ENCODE results near the gene ARNT2. TPM values are rescaled to one million over a fixed set of nuclear protein-coding genes. Genes with fewer than 3 reads are reported as not detected.

Gene ARNT2
- total RNA-seq, 1 donor from 2014 or later, result not detected

DNA sequence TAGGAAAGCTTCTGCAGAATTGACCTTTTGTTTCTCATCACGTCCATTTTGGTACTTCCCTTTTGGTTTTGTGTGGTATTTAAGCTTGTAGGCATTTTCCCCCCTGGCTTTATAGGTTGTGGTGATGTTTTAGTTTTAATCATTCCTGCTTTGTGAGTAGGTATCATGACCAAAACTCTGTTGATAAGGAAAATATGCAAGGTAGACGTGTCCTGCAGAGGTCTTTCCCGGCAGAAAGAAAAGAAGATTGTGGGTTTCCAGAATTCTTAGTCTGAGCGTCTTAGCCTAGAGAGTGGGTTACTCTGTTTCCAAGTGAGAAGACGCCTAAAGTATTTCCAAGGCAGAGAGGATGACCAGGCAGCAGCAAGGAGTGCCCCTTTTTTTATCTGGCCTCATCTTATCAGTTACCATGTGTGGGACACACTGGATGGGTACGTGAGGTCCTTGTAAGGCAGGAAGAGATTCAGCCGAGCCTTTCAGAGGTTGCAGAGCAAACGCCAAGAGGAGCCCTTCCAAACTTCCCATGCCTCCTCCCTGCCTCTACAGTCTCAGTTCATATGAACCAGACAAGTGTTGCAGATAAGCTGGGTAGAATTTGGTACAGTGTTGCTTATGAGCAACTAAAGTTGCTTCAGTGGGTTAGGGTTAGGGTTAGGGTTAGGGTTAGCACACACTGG, 58.8 kb downstream of the ARNT2 start:
- intact Hi-C loops (cut with micrococcal nuclease), result no loop called here

DNA sequence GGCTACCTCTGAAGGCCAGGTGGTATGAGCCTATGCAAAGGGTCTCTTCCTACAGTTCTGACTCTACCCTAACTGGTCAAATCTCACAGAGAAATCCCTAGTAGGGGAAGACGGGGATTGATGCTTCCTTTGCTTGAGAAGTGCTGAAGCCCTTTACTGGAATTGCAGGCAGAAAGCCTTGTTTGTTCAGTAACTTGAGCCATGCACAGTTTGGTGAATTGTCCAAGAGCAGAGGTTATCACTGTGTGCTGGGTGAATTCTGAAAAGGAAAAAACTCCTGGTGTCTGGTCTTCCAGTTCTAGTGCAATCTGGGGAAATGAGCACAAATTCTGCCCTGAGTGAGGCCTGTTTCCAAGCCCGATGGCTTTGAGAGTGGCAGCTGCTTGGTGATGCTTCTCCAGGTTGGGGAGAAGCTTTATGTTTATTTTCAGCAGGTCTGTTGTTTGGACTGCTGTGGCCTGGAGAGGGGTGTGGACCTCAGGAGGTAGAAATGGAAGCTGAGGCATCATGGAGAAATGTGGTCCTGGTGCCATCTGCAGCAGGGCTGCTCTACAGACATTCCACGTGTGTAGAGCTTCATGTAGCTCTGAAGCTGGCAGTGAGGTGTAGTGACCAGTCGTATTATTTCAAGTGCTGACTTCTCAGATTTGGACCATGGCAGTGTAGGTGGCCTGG, 60.9 kb downstream of the ARNT2 start:
- intact Hi-C loops (cut with micrococcal nuclease), result no loop called here

DNA sequence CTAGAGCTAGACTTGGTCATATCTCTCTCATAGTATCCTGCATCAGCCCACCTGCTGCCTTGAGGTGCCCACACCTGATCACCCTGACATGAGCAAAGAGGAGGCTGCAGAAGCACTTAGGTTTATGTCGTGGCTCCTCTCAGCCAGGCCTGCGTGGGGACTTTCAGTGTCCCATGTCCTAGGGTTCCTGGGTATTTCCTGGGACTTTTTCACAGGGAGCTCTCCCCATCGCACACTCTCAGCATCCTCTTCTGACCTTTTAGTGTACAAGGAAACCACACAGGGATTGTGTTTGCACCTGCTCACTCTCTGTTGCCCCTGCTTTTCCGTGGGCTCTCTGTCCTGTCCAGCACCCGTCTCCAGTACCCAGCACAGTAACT, 61.4 kb downstream of the ARNT2 start:
- intact Hi-C loops (cut with micrococcal nuclease), result no loop called here

DNA sequence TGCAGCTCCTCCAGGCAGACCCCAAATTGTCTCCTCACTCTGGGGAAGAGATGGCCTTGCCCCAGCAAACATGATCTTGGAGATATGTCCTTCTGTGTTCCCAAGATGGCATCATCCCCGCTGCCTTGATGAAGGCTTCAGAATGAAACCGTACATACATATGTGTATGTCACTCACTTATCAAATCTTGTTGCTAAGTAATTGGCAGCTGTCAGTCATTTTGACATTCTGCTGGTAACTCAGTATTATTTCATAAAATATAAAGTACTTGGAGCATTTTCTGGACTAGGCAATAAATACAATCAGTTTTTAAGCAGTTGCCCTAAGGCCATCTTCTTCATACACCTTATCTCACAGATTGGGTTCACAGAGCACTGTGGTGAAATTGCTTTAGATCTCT, 62.4 kb downstream of the ARNT2 start:
- intact Hi-C loops (cut with micrococcal nuclease), result no loop called here

DNA sequence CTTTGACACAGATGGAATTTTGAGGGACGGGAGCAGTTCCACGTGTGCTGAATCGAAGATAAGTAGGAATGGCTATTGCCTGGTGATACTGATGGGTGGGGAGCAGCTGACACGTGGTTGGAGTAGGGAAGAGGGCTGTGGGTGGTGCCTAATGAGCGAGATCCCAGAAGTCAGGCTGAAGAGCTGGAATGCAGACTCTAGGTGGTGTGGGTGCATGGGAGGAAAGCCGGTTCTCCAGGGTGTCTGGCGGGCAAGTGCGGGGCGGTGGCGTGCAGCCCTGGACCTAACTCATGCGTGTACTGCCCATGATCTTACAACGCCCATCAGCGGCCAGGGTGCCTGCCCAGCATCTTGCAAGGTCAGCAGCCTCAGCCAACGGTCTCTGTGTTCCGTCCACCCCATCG, 63.1 kb downstream of the ARNT2 start:
- intact Hi-C loops (cut with micrococcal nuclease), result no loop called here

DNA sequence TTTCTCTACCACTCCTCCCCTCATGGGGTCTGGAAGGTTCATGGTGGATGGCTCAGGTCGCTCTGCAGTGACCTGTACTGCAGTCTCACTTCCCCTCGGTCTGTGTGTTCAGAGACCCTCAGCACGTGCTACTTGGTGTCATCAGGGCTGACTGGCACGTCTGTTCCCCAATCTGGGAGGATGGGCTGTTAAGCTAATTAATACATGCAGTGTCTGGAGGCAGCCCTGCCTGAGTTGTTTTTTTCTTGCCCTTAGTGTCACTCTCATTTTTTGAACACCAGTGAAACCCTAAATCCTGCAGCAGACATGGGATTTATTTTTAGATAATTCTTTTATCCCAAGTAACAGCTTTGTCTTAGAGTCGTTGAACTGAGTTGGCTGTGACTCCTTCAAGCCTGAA, 64.6 kb downstream of the ARNT2 start:
- intact Hi-C loops (cut with micrococcal nuclease), result no loop called here

DNA sequence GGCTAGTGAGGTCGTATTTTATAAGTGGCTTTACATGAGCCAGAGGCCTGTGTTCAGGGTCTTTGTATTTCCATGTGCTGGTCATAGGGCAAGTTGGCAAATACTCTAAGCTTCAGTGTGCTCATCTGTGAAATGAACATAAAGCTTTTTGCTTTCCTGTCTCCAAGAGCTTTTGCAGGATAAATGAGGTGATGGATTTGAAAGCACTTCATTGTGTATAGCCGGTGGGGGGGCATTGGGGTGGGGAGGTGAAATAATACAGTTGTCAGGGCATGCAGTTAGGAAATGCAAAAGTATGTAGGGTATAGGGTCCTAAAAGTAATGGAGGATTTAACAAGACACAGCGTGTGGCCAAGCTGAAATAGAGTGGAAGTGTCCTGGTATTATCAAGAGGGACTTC, 67.7 kb downstream of the ARNT2 start:
- intact Hi-C loops (cut with micrococcal nuclease), result no loop called here

DNA sequence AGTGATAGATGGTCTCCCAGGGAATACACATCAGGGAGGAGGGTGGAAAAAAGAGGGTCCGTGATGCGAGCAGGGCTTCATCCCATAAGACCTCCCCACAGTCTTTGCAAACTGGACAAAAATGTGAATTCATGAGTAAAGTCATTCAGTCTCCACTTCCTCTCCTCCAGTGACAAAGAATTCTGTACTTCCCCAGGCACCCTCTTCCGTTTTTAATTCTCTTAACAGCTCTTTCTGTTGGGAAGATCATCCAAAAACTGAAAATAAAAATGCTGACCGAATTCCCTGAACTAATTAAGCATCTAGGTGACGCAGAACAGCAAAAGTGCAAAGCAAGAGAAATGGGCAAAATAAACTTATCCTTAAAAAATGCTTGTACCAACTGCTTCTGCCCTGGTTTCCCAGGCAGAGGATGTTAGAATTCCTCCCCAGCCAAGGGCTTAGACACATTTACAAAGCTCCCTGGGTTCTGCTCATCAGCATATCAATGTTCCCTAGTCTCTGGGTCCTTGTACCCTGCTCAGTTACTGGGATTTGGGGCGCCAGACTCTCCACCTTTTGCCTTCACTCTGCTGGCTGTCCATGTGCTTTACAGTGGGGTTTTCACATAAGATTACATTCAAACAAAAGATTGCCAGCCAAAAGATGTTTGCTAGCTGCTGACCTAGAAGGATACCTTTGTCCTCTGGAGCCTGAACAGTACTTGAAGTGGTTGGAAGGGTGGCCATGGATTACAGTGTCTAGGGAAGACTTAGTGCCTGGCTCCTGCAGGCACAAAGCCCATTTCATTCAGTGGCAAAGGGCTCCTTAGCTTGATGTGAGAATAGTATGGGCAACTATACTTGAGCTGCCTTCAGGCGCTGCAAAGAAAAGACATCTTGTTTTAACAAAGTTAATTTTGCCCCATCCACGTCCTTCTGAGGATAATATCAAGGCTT, 69.4 kb downstream of the ARNT2 start:
- intact Hi-C loops (cut with micrococcal nuclease), result no loop called here

DNA sequence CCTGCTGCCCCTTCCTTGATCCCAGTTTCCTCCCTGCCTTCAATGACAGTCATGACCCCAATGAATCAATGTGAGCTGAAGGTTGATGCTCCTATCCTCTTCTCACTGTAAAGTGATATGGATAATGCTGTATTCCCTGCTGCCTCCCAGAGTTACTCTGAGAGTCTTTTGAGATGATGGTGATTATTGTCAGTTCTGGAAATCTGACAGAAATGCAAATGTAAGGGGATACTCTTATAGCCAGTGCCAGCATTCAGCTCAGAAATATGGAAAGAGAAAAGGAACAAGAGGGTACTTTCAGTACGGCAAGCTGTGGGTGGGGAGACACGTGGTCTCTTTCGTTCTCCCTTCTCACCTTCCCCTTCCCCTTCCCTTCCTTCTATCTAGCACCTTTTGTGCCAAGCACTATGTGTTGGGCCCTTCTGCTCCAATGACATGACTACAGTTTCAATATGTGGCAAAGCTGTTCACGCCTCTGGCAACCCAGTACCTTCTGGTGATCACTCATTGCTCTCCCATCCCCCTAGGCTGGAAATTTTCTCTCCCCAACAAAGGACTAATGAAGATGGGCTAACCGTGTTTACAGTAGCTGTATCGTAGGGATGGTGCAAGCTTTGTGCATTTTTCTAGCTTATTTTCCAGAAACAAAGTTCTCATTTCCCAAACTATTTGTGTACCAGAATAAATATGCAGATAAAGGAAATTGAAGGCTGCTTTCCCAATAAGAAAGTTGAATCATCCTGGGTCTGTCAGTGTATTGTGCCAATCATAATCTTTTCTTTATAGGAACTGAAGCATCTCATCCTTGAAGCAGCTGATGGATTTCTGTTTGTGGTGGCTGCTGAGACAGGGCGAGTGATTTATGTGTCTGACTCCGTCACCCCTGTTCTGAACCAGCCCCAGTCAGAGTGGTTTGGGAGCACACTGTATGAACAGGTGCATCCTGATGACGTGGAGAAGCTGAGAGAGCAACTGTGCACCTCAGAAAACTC, 70.3 kb downstream of the ARNT2 start:
- intact Hi-C loops (cut with micrococcal nuclease), result no loop called here

DNA sequence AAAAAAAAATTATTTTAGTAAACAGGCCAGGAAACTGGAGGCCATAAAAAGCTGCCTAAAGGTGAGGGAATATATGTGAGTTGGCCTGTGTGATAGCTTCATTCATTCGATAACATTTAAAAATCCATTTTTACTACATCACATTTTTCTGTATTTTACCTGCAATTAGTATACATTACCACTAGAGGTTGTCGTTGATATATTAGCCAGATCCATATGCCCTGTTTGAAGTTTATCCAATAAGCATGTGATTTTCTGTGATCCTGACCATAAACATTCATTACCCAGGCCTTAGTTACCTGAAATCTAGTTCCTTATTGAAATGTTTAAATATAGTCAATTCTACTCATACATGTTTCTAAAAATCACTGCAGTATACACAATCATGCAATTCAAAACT, 71.4 kb downstream of the ARNT2 start:
- intact Hi-C loops (cut with micrococcal nuclease), result no loop called here

DNA sequence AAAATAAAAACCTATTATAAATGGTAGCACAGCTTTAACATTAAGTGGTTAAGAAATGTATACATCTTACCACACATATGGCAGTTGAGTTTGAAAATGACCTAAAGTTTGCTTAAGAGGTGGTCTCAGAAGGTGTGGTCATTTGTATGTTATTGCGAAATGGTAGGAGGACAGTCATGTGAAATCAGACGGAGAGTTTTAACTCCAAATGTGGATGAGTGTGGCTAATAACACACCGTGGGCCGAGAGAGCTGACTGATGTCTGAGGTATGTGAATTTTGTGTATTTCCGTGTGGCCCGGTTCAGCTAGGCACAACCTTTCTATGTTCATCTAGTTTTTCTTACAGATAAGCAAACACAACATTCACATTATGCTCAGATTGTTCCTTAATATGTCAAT, 71.9 kb downstream of the ARNT2 start:
- intact Hi-C loops (cut with micrococcal nuclease), result no loop called here

DNA sequence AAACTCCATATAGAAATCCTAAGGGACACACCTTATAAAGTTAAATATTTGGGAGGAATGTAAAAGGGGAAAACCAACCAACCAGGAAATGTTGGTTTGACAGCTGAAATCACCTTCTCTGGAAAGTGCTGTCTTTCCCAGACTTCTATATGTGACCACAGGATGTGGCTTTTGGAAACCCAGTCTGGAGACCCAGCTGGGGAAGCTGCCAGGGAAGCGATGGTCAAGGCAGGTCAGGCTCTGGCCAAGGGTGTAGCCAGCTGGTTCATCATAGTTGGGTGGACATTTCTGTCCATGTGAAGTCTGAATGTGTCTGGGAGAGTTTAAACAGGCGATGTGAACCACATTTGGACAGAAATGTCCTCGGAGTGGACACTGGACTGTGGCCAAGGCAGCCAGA, 73.9 kb downstream of the ARNT2 start:
- intact Hi-C loops (cut with micrococcal nuclease), result no loop called here

DNA sequence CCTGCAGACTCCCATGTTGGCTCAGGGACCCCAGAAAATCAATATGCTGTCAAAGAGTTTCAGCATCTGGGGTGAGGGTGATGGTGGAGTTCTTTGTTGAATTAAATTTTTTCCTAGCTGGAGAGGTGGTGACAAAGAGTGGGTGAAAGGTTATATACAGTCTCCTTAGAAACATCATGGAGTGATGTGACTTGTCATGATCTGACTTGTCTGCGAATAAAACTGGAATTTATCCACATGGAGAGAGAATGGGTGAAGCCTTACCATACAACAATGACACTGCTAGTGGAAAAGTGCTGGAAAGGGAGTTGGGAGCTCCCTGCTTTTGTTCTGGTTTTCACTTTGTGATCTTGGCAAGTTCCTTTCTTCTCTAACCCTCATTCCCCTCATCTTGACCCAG, 75.0 kb downstream of the ARNT2 start:
- intact Hi-C loops (cut with micrococcal nuclease), result no loop called here

DNA sequence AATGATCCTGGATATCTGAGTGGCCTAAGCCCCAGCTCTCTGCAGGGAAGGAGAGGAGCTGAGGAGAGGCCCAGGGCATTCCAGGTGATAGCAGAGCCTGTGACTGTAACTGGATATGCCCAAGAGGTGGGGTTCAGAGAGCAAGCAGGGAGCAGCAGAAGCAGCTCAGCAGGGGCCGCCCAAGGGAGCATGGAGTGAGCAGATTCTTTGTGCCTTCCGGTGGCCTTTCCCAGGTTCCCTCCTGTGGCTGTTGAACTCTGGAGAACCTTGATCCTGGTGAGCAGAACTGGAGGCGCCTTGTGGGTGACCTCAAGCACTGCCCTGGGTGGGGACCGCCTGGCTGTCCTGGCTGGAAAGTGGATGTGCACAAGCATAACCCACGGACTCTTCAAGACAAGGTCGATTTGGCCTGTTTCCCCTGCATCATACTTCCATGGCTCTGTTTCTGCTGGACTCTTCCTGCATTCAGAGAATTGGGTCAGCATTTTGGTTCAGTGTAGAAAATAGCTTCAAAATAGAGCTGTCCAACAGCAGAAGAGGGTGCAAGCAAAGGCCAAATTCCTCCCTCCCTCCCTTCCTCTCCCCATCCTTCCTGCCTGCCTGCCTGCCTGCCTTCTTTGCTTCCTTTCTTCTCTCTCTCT, 76.1 kb downstream of the ARNT2 start:
- intact Hi-C loops (cut with micrococcal nuclease), result no loop called here

DNA sequence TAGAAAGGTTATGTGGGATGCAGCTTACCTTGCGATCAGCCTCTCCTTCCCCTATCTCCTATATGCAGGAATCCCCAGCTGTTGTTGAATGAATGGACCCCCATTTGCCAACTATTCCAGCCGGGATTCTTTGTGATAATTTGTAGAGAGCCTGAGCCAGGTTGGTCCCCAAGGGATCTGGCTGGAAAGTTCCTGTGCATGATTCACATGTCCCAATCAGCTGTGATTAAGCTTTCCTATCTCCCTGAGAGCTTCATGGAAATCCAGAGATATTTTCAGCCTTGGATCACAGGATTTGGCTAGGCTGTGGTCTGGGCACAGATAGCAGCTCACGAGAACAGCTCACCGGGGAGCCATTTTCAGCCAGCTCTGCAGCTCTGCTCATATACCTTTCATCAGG, 76.7 kb downstream of the ARNT2 start:
- intact Hi-C loops (cut with micrococcal nuclease), result no loop called here

DNA sequence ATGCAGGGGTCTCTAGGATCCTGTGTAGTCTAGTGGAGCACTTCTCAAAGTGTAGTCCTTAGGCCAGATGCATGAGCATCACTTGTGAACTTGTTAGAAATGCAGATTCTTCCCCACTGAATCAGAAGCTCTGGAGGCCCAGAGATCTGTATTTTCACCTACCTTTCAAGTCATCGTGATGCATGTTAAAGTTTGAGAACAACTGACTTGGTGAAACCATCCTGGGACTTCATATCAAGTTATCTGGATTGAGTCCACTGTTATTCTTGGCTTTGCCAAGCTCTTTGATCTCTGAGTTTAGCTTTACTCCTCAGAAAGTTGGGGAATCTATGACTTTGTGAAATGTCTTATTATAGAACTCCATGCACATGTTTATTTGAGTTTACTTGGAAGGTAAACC, 78.5 kb downstream of the ARNT2 start:
- intact Hi-C loops (cut with micrococcal nuclease), result no loop called here

DNA sequence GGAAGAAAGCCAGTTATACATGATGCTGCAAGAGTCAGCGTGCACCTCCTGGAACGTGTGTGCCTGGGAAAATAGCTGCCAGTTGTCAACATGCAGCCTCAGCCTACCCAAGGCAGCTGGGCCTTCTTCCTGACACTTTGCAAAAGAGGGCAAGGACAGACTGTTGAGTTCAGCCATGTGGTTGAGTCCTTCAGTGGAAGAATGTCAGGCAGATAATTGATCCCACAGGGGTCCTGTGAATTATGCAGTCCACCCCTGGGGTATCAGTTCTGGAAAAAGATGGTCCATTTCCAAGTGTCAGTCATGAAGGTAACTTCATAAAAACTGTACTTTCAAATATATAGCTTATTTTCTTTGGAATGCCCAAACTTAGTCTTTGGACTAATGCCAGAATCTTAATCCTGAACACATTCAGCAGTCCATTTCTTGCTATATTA, 79.6 kb downstream of the ARNT2 start:
- intact Hi-C loops (cut with micrococcal nuclease), result no loop called here

DNA sequence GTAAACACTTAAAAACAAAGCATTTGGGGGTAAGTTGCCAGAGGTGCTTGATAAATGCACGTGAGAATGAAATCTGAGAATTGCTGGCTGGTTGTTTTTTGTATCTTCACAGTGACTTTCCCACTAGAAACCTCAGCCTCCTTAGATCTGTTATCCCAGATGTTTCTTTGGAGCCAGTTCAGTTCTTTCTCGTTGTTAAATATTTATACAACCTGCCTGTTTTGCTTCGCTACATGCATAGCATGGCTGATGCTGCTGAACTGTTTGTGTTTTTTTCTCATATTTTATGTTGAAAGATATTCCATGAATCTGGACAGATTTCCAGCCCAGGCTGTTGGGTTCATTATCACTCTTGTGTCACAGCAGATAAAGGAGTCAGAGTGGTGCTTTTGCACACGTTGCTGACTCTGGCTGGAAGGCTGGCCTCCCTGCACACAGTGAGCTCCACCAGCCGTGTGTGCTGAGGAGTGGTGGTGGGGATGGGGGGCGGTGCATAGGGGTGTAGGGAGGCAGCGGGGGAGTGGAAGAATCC, 80.2 kb downstream of the ARNT2 start:
- intact Hi-C loops (cut with micrococcal nuclease), result no loop called here

DNA sequence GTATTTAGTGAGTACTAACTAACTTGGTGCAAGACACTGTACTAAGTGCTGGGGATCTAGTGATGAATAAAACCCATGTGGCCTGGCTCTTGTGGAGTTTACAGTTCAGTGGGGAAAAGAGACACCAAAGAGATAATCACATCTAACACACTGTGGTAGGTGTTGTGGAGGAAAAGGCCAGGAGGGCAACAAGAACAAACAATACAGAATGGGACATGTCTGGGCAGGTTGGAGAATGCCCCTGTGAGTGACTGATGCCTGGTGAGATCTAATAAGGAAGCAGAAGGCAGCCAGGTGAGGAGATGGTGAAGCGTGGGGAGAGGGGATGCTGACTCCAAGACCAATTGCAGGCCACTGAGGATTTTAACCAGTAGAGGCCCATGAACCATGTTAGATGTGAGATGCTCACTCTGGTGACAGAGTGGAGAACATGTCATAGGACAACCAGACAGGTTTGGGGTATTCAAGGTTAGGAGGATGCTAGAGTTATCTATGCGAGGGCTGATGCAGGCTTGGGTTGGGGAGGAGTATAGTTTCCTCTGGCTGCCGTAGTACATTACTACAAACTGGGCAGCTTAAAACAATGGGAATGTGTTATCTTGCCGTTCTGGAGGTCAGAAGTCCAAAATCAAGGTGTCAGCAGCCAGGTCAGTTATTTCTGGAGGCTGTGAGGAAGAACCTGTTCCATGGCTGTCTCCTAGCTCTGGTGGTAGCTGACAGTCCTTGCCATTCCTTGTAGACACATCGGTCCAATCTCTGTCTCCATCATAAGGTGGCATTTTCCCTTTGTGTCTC, 81.4 kb downstream of the ARNT2 start:
- intact Hi-C loops (cut with micrococcal nuclease), result no loop called here
